Mesothelial cell of epicardium (in vitro differentiated cells): ENCODE measurements around the gene FECH. TPM values are rescaled to one million over a fixed set of nuclear protein-coding genes. Genes with fewer than 3 reads are reported as not detected.

Source experiments
- DNase-seq, 2 experiments: peaks; one replicate each; pipeline ENCODE4 v3.0.0; 2021; ENCODE audit warnings: low spot score in 2 of 2; ENCODE audit not compliant: unreplicated experiment in 2 of 2
- H3K27ac Mint-ChIP-seq: 2 replicates; pipeline ENCODE4 v1.8.0; 2021; ENCODE audit warnings: mixed read lengths
- H3K27me3 Mint-ChIP-seq: 2 replicates; pipeline ENCODE4 v1.8.0; 2021; ENCODE audit warnings: low read depth, mixed read lengths
- H3K36me3 Mint-ChIP-seq: 2 replicates; pipeline ENCODE4 v1.8.0; 2021; ENCODE audit warnings: mixed read lengths
- H3K4me1 Mint-ChIP-seq: 2 replicates; pipeline ENCODE4 v1.8.0; 2021; ENCODE audit warnings: mixed read lengths
- H3K4me3 Mint-ChIP-seq: 2 replicates; pipeline ENCODE4 v1.8.0; 2021; ENCODE audit warnings: mild to moderate bottlenecking, moderate library complexity, mixed read lengths
- H3K9me3 Mint-ChIP-seq: 2 replicates; pipeline ENCODE4 v1.8.0; 2021; ENCODE audit warnings: mixed read lengths
- CTCF ChIP-seq: fragments of 200-600 bp; sonication (generic); IDR thresholded peaks from one replicate; pipeline ENCODE4 v1.5.0; 2021; ENCODE audit warnings: antibody characterized with exemption; ENCODE audit not compliant: unreplicated experiment
- total RNA-seq: library from RNA; stranded (reverse); gene quantifications from 3 replicates; pipeline ENCODE4 v1.2.1, GENCODE V29; 2021

The FECH gene
- total RNA-seq, 1 donor from 2014 or later: 29.4 TPM

- no peak for DNase-seq
- H3K4me1 Mint-ChIP-seq: peaks cover 7% of the 10 kb centered on the region
- no peak overlapping the region for H3K27ac Mint-ChIP-seq
- no peak overlapping the region for H3K4me3 Mint-ChIP-seq
- no peaks in the 10 kb centered on the region for H3K9me3 Mint-ChIP-seq
- H3K36me3 Mint-ChIP-seq: no peaks in the 10 kb centered on the region
- no peak for TF ChIP-seq CTCF
- no peaks in the 10 kb centered on the region for H3K27me3 Mint-ChIP-seq
Measured at GRCh38 chr18:57542126-57542525, 44.4 kb downstream of the FECH start.

GRCh38 chr18:57539702-57540101, 46.8 kb downstream of the FECH start:
- Mint-ChIP-seq H3K27ac (no peak overlapping the region), H3K9me3 (no peaks in the 10 kb centered on the region), H3K4me1 (peaks cover 7% of the 10 kb centered on the region), H3K27me3 (no peaks in the 10 kb centered on the region), H3K4me3 (no peak overlapping the region), H3K36me3 (no peaks in the 10 kb centered on the region)
- no peak for TF ChIP-seq CTCF
- no peak for DNase-seq

GRCh38 chr18:57538614-57539013, 47.9 kb downstream of the FECH start:
- DNase-seq: no peak
- Mint-ChIP-seq H3K27me3 (no peaks in the 10 kb centered on the region), H3K27ac (no peak overlapping the region), H3K4me3 (no peak overlapping the region), H3K9me3 (no peaks in the 10 kb centered on the region), H3K4me1 (peaks cover 11% of the 10 kb centered on the region), H3K36me3 (no peaks in the 10 kb centered on the region)
- TF ChIP-seq CTCF: no peak

- Mint-ChIP-seq H3K9me3 (no peaks in the 10 kb centered on the region), H3K27me3 (no peaks in the 10 kb centered on the region), H3K4me3 (no peak overlapping the region), H3K36me3 (no peaks in the 10 kb centered on the region), H3K27ac (no peak overlapping the region), H3K4me1 (peaks cover 14% of the 10 kb centered on the region)
- no peak for TF ChIP-seq CTCF
- no peak for DNase-seq
Measured at GRCh38 chr18:57534511-57534909, 52.0 kb downstream of the FECH start.

- H3K4me3 Mint-ChIP-seq: no peak overlapping the region
- H3K27ac Mint-ChIP-seq: no peak overlapping the region
- H3K36me3 Mint-ChIP-seq: no peaks in the 10 kb centered on the region
- H3K4me1 Mint-ChIP-seq: peaks cover 14% of the 10 kb centered on the region
- H3K27me3 Mint-ChIP-seq: no peaks in the 10 kb centered on the region
- no peak for DNase-seq
- no peak for TF ChIP-seq CTCF
- no peaks in the 10 kb centered on the region for H3K9me3 Mint-ChIP-seq
Measured at GRCh38 chr18:57533868-57534510, 52.5 kb downstream of the FECH start.
